Right lung (tissue), 5 donors: ENCODE data around the gene TTC7B. TPM values are rescaled to one million over a fixed set of nuclear protein-coding genes. Genes with fewer than 3 reads are reported as not detected.

Source experiments
- DNase-seq, 2 donors: peaks; one replicate each; pipeline ENCODE4 v3.0.0-alpha.2; 2013
- polyA plus RNA-seq, 5 donors: library from polyadenylated mRNA; unstranded; fragments of 120-200 nt; gene quantifications; one replicate each; pipeline versions ENCODE4 v1.2.1 to v1.2.3, GENCODE V29; 2013; ENCODE audit warnings: inconsistent platforms in 1 of 5, low replicate concordance in 1 of 5; ENCODE audit not compliant: insufficient read length in 5 of 5, insufficient read depth in 1 of 5

TTC7B gene
- polyA plus RNA-seq, 5 donors: 32.7 to 45.8 (median 41.7) TPM

DNA sequence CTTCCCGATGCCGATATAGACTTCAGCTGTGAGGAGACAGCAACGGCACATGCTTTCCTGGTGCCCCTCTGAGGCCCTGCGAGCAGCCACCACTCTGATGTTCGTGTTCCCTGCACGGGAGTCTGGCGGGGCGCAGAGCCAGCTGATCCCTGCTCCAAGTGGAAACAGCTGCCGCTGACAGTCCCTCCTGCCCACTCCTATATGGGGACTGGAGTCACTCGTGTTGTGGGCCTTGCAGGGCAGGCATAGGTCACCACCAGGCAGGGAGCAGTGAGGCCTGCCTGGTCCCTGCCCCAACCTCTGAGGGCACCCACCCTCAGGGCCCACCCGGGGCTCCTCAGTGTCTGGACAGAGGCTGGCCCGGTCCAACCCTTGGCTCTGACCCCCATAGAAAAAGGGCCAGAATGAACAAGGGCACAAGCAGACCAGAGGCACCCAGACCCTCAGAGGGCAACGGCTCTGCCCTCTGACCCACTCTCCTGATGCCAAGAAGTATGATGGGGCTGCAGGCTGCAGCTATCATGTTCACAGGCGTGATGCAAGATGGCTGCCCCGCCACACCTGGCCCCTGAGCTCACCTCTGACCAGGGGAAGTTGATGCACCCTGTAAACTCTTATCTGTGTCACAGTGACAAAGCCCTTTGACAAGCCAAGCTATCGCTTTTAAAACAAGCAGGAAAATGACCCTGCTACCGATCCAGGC, 237.8 kb downstream of the TTC7B start:
- no peak for DNase-seq

- no peak for DNase-seq
Measured at GRCh38 chr14:90577661-90578282, 238.5 kb downstream of the TTC7B start.

GRCh38 chr14:90576981-90577660, 239.1 kb downstream of the TTC7B start:
- DNase-seq: no peak

DNA sequence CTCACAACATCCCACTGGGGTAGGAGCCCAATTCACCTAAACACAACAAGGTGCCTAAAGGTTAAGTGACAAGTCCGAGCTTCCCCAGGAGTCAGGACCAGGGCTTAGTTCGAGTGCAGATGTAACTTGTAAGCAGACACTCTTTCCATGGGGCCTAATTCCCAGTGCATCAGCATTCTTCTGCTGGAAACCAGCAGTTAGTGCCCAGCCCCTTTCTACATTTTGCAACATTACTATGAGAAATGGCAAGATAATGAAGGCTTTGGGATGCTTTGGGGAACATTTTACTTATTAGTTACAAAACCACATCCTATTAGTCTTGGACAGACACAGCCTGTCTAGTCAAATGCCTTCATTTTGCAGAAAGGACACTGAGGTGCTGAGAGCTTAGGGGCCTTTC, 239.6 kb downstream of the TTC7B start:
- DNase-seq: peak; percentile 82 to 86

- DNase-seq: no peak
Measured at GRCh38 chr14:90575781-90576180, 240.4 kb downstream of the TTC7B start.

- no peak for DNase-seq
Measured at GRCh38 chr14:90575336-90575735, 240.9 kb downstream of the TTC7B start.

GRCh38 chr14:90574188-90575131, 241.8 kb downstream of the TTC7B start:
- no peak for DNase-seq

DNA sequence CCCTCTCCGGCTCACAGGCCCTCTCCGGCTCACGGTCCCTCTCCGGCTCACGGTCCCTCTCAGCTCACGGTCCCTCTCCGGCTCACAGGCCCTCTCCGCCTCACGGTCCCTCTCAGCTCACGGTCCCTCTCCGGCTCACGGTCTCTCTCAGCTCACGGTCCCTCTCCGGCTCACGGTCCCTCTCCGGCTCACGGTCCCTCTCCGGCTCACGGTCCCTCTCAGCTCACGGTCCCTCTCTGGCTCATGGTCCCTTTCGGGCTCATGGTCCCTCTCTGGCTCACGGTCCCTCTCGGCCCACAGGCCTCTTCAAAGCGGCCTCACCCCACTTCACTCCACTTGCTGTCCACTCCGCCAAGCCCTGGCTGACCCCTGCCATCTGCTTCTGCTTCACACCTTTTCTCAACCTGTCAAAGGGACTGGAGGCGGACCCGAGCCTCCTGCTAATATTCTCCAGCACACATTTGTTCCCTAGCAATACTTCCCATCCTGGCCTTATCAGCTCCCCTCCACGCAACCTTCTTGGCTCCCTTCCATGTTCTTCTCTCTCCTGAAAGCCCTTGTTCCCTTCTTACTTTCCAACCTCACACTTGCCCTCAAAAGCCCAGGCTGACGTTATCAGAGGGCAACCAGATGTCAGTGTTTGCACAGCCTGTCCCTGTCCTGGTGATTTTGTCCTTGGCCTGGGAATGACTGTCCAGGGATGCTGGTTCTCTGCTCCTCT, 242.7 kb downstream of the TTC7B start:
- no peak for DNase-seq

- no peak for DNase-seq
Measured at GRCh38 chr14:90572441-90573150, 243.6 kb downstream of the TTC7B start.

DNA sequence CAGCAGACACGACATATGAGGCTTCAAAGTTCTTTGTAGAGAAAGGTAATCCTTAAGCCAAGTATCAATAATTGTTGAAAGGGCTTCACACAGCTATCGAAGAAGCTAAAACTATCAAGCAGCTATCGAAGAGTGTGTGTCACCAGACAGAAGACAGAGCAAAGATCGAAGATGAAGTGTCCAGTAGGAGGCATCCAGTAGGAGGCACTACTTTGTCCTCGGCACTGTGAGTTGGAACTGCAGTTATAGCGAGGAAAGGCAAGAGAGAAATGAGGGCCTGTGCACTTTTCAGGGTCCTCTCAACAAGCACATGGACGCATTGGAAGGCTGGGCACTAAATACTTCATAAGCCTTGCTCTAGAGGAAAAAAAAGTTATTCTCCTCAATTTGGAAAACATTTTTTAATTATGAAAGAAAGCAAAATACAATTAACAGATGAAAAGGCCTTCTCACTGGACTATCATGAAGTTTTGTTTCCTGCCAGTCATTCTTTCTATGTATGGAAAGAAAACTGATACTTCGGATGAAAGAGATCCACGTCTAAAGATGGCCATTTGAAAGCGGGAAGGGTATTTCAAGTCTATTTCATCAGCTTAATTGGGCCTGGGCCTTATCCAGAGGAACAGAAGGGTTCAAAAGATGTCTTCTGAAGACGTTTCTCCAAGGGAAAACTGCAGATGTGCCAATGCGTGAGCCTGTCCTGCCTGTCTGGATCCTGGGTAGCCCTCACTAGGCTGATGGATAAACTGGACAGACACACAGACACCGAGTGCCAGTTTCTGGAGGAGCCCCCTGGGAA, 244.9 kb downstream of the TTC7B start:
- no peak for DNase-seq

GRCh38 chr14:90570461-90570860, 245.8 kb downstream of the TTC7B start:
- DNase-seq: no peak

GRCh38 chr14:90569606-90570387, 246.4 kb downstream of the TTC7B start:
- no peak for DNase-seq

DNA sequence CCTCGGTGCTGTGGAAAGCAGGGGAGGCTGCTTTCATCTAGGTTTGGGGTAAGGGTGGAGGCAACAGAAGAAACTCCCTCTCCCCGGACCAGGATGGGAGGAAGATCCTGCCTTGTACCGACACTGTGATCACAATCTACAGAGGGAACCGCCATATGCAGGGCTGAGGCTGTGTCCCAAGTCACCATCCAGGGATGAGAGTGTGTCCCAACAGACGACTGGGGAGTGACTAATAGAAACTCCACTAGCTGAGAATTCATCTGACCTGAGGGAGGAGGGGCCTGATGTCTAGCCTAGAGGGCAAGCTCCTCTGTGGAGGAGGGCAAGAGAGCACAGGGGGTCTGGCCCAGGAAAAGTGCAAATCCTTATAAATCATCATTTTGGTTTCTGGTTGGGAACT, 247.0 kb downstream of the TTC7B start:
- no peak for DNase-seq

- DNase-seq: no peak
Measured at GRCh38 chr14:90568405-90568804, 247.8 kb downstream of the TTC7B start.

DNA sequence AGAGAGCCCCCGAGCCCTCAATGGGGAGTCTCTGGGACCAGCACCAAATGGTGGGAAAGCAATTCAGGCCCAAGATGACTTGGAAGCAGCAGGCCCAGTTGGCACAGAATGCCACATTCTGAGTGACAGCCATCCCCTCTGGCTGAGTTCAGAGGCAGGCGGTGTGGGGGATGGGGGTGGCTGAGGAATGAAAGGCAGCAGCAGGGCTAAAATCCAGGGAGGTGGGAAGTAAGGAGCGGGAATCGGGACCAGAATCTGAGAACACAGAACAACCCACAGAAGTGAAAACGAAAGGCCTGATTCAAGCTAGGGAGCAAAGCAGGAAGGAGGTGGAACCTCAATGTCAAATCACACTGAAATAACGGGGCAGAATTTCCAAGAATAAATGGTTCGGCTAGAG, 248.2 kb downstream of the TTC7B start:
- DNase-seq: no peak

DNA sequence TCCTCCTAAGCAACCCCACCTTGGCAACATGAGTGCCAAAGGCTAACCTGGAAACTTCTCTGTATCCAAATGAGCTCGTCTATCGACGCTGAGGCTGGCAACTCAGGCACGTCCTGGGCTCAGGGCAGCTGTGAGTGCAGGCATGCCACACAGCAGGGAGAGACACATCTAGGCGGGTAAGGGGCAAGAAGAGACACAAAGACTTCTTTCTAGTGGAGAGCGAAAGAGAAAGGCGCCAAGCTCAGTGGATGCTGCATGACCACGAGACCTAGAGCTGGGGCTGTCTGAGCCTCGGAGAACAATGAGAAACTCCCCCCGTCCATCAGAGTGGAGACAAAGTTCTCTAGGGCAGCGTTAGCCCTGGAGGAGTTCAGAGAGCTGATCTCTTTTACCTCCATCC, 249.0 kb downstream of the TTC7B start:
- no peak for DNase-seq

DNA sequence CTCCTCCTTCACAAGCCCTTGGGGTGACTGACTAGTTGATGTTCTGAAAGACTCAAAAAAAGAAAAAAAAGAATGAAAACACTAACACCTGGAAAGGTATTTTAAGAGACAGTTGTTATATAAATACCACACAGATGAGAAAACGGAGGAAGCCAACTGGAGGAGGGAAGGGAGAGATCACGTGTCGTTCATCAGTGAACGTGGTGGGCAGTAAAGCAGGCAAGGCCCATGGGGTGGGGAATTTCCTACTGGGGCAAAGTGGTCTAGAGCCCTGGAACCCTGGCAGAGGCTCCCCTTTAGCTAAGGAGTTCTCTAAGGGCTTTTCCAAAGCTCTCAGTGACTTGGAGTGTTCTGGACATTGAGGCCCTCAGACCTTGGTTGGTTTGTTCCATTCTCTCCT, 249.7 kb downstream of the TTC7B start:
- no peak for DNase-seq

DNA sequence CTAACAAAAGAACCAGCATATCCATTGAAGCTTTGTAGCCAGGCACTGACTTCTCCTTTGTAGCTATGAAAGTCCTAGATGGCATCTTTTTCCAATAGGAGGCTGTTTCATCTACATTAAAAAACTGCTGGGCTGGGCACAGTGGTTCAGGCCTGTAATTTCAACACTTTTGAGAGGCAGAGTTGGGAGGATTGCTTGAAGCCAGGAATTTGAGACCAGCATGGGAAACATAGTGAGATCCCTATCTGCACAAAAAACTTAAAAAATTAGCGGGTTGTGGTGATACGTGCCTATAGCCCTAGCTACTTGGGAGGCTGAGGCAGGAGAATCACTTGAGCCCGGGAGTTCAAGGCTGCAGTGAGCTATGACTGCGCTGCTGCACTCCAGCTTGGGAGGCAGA, 251.7 kb downstream of the TTC7B start:
- no peak for DNase-seq

DNA sequence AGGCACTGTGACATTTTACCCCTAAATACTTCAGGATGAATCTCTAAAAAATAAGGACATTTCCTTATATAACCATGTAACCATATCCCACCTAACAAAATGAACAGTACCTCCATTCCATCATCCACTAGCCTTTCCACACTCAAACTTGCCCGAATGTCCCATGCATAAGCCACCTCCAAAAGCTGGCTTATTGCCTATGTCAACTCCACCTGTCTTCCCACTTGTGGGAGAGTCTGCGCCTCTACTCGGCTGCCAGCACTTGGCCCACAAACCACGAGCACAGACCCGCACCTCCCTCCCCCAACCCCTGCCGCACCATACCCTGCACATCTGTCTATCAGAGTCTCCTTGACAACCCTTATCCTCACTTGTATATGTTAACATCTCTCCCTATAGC, 253.6 kb downstream of the TTC7B start:
- no peak for DNase-seq
